HK-2 (cell line): ENCODE measurements around the gene TXNDC17.
A peak's percentile ranks its signal among the peaks of the same experiment; 100 is the strongest.
"Not testable (repeated sequence)": the region's sequence is repeated elsewhere in the genome, so short reads cannot be mapped to it uniquely, and the experiment has no call there.

ENCODE experiments used
- DNase-seq: peaks from one replicate; pipeline ENCODE4 v3.0.0-alpha.2; 2018; ENCODE audit not compliant: unreplicated experiment

Gene TXNDC17

GRCh38 chr17:6660101-6660500 lies 19.2 kb downstream of the TXNDC17 start:
- no peak for DNase-seq

- DNase-seq: no peak
Measured at GRCh38 chr17:6660805-6661463, 20.1 kb downstream of the TXNDC17 start.

- no peak for DNase-seq
Measured at GRCh38 chr17:6661464-6661848, 20.6 kb downstream of the TXNDC17 start.

GRCh38 chr17:6663200-6663599 lies 22.3 kb downstream of the TXNDC17 start:
- DNase-seq: not testable (repeated sequence)

GRCh38 chr17:6666077-6666521 lies 25.2 kb downstream of the TXNDC17 start:
- peak; percentile 78 for DNase-seq

- no peak for DNase-seq
Measured at GRCh38 chr17:6666557-6666956, 25.7 kb downstream of the TXNDC17 start.

- no peak for DNase-seq
Measured at GRCh38 chr17:6667516-6667915, 26.7 kb downstream of the TXNDC17 start.

GRCh38 chr17:6668219-6668618 lies 27.4 kb downstream of the TXNDC17 start:
- no peak for DNase-seq

- no peak for DNase-seq
Measured at GRCh38 chr17:6668727-6669425, 28.0 kb downstream of the TXNDC17 start.

GRCh38 chr17:6669479-6670212 lies 28.8 kb downstream of the TXNDC17 start:
- DNase-seq: no peak

- DNase-seq: no peak
Measured at GRCh38 chr17:6670571-6670970, 29.7 kb downstream of the TXNDC17 start.

GRCh38 chr17:6670999-6671398 lies 30.1 kb downstream of the TXNDC17 start:
- DNase-seq: no peak

- no peak for DNase-seq
Measured at GRCh38 chr17:6671431-6671830, 30.6 kb downstream of the TXNDC17 start.

GRCh38 chr17:6674586-6674985 lies 33.7 kb downstream of the TXNDC17 start:
- DNase-seq: no peak

- DNase-seq: no peak
Measured at GRCh38 chr17:6675201-6675825, 34.5 kb downstream of the TXNDC17 start.

GRCh38 chr17:6676802-6677157 lies 35.9 kb downstream of the TXNDC17 start:
- no peak for DNase-seq

- DNase-seq: peak; percentile 77
Measured at GRCh38 chr17:6677158-6677831, 36.4 kb downstream of the TXNDC17 start.

- DNase-seq: no peak
Measured at GRCh38 chr17:6677946-6678345, 37.1 kb downstream of the TXNDC17 start.

- no peak for DNase-seq
Measured at GRCh38 chr17:6679241-6679640, 38.4 kb downstream of the TXNDC17 start.

GRCh38 chr17:6681176-6681575 lies 40.3 kb downstream of the TXNDC17 start:
- no peak for DNase-seq

GRCh38 chr17:6681671-6682070 lies 40.8 kb downstream of the TXNDC17 start:
- no peak for DNase-seq

GRCh38 chr17:6682339-6682738 lies 41.5 kb downstream of the TXNDC17 start:
- DNase-seq: no peak
